ENCODE results near the gene WRNIP1.

DNA sequence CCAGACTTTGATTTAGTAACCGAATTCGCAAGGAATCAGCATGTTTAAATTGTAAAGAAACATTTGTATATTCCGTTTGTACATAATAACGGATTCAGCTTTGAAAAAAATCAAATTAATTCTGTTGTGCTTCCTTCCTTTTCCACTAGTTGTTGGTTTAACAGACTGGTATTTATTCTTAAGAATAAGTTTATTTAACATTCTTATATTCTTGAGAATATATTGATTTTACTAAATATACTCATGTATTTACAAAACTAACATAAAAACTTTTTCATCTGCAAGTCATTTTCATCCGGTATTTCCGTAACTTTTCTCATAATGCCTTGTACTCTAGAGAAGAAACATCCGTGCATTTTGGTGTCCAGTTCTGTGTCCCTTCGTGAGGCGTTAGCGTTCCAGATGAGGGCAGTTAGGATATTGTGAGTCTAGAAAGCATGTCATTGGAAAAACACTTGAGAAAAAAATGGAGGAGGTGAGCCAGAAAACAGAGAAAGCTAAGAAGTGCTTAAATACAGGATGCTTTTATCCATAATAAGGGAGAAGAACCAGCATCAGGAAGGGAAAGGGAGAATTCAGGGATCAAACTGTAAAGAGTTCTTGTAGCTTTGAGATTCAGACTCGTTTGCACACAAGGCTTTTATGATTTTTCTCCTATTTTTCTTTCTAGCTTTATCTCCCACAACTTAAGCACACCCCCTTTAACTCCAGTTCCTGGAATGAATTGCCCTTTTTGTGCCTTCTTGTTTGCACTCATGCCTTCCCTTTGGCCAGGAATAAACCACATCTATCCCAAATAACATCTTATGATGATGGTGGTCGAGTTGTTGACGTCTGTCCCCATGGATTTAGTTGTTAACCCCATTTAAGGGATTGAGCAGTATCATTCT, 1.8 kb downstream of the WRNIP1 start:
- TF ChIP-seq CTCF (IDR thresholded peaks at IDR 0.05) (no peak), EP300 (IDR thresholded peaks at IDR 0.05) (no peak), POLR2AphosphoS5 (IDR thresholded peaks at IDR 0.05) (no peak), POLR2A (IDR thresholded peaks at IDR 0.05) (no peak)
